Measurements from ENCODE around the gene FAM163B. TPM values are rescaled to one million over a fixed set of nuclear protein-coding genes. Genes with fewer than 3 reads are reported as not detected.

FAM163B gene
- total RNA-seq, 1 donor from 2014 or later: not detected

GRCh38 chr9:133641861-133642595 is 32.8 kb upstream of the FAM163B start:
- no peak for DNase-seq (ENCODE audit: extremely low spot score, unreplicated experiment)
- Mint-ChIP-seq H3K4me1 (ENCODE audit: unreplicated experiment) (peaks cover 11% of the 10 kb centered on the region), H3K9me3 (no peaks in the 10 kb centered on the region), H3K4me3 (no peak overlapping the region), H3K27me3 (peaks cover 21% of the 10 kb centered on the region), H3K27ac (no peak overlapping the region), H3K36me3 (no peaks in the 10 kb centered on the region)
- TF ChIP-seq CTCF (conservative IDR thresholded peaks at IDR 0.05): no peak

- H3K36me3 Mint-ChIP-seq: no peaks in the 10 kb centered on the region
- DNase-seq (ENCODE audit: extremely low spot score, unreplicated experiment): no peak
- H3K9me3 Mint-ChIP-seq: no peaks in the 10 kb centered on the region
- H3K27me3 Mint-ChIP-seq: peaks cover 24% of the 10 kb centered on the region
- no peak for TF ChIP-seq CTCF (conservative IDR thresholded peaks at IDR 0.05)
- peaks cover 11% of the 10 kb centered on the region for H3K4me1 Mint-ChIP-seq (ENCODE audit: unreplicated experiment)
- no peak overlapping the region for H3K4me3 Mint-ChIP-seq
- H3K27ac Mint-ChIP-seq: no peak overlapping the region
Observed at GRCh38 chr9:133641396-133641655, 32.1 kb upstream of the FAM163B start.

- no peak for TF ChIP-seq CTCF (conservative IDR thresholded peaks at IDR 0.05)
- Mint-ChIP-seq H3K4me1 (ENCODE audit: unreplicated experiment) (peaks cover 11% of the 10 kb centered on the region), H3K4me3 (no peak overlapping the region), H3K27me3 (peaks cover 22% of the 10 kb centered on the region), H3K27ac (no peak overlapping the region), H3K9me3 (no peaks in the 10 kb centered on the region), H3K36me3 (no peaks in the 10 kb centered on the region)
- no peak for DNase-seq (ENCODE audit: extremely low spot score, unreplicated experiment)
Observed at GRCh38 chr9:133640580-133641395, 31.6 kb upstream of the FAM163B start.

DNA sequence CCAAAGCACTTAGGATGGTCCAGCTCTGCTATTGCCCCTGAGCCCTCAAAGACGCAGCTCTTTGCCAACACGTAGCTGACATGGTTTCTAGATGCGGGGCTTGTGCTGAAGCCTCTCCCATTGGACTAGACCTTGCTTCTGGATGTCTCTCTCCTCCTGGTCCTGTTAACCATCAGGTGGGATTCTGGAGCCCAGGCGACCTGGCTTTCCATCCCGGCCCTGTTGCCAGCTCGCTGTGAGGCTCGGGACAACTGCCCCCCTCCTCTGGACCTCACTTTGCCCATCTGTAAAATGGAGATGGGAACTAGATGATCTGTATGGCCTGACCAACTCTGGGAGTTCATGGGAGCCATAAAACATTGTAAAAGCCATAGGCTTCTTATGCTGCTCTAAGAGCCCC is 31.0 kb upstream of the FAM163B start:
- Mint-ChIP-seq H3K4me3 (no peak overlapping the region), H3K9me3 (no peaks in the 10 kb centered on the region), H3K27ac (no peak overlapping the region), H3K4me1 (ENCODE audit: unreplicated experiment) (peaks cover 12% of the 10 kb centered on the region), H3K36me3 (no peaks in the 10 kb centered on the region), H3K27me3 (peaks cover 18% of the 10 kb centered on the region)
- no peak for DNase-seq (ENCODE audit: extremely low spot score, unreplicated experiment)
- TF ChIP-seq CTCF (conservative IDR thresholded peaks at IDR 0.05): no peak

GRCh38 chr9:133639613-133640012 is 30.4 kb upstream of the FAM163B start:
- peaks cover 22% of the 10 kb centered on the region for H3K27me3 Mint-ChIP-seq
- TF ChIP-seq CTCF (conservative IDR thresholded peaks at IDR 0.05): no peak
- no peaks in the 10 kb centered on the region for H3K9me3 Mint-ChIP-seq
- H3K27ac Mint-ChIP-seq: no peak overlapping the region
- no peak overlapping the region for H3K4me3 Mint-ChIP-seq
- no peak for DNase-seq (ENCODE audit: extremely low spot score, unreplicated experiment)
- H3K4me1 Mint-ChIP-seq (ENCODE audit: unreplicated experiment): peaks cover 16% of the 10 kb centered on the region
- no peaks in the 10 kb centered on the region for H3K36me3 Mint-ChIP-seq

All from type B pancreatic cell (in vitro differentiated cells).